ENCODE measurements around the gene THSD7A. TPM values are rescaled to one million over a fixed set of nuclear protein-coding genes. Genes with fewer than 3 reads are reported as not detected.

THSD7A gene
- total and polyA plus RNA-seq, 2 of the 8 experiments (the other 6 are each of a cell fraction or from before 2014, with no cell fraction given): 0.44 to 1.2 TPM

- H4K20me1 ChIP-seq (replicated peaks in 1 of 2; ENCODE audit: control insufficient read depth in 1 of 2, insufficient read depth in 2 of 2, low read length in 2 of 2): no peaks in the 10 kb centered on the region
- no peak overlapping the region for H3K56ac ChIP-seq (replicated peaks; ENCODE audit: insufficient read length, low read depth, low read length)
- no peaks in the 10 kb centered on the region for H3K9me3 ChIP-seq (ENCODE audit: insufficient read depth in 2 of 2, low read depth in 1 of 2, low read length in 1 of 2)
- H4K8ac ChIP-seq (ENCODE audit: extremely low read depth, insufficient read depth, low read length): no peak overlapping the region
- 87% methylated on average over 4 of the region's 4 CpGs; no CpG with 5 or more reads in 1 of the 2 experiments for WGBS, 2 experiments (ENCODE audit: extremely low coverage in 1 of 2, insufficient coverage in 1 of 2, insufficient read length in 1 of 2, insufficient replicate concordance in 2 of 2, low coverage in 1 of 2, low lambda C conversion rate in 2 of 2, missing lambda C conversion rate in 1 of 2)
- no peak overlapping the region for H3K4me3 ChIP-seq (ENCODE audit: extremely low read depth in 1 of 4, insufficient read depth in 2 of 4, low read depth in 3 of 4, low read length in 4 of 4)
- no peak overlapping the region for H3K23ac ChIP-seq (ENCODE audit: insufficient read length)
- H2BK5ac ChIP-seq (ENCODE audit: low read depth, low read length): no peak overlapping the region
- CTCF ChIA-PET (ENCODE audit: partially characterized antibody): interaction anchor here (1.6 to 1.7 kb wide), 2 partner anchors 12 to 143 kb away, joined by 3 to 4 read pairs; no protein-coding TSS in a partner anchor
- no peak overlapping the region for H3K27ac ChIP-seq (ENCODE audit: low read depth, low read length)
- H2AK5ac ChIP-seq (ENCODE audit: low read depth, low read length): no peak overlapping the region
- no peaks in the 10 kb centered on the region for H3K79me2 ChIP-seq (ENCODE audit: control insufficient read depth in 1 of 2, insufficient read depth in 2 of 2, low read length in 2 of 2)
- H3K18ac ChIP-seq (ENCODE audit: extremely low read depth, low read length): no peak overlapping the region
- H3K4me1 ChIP-seq (replicated peaks in 1 of 4; ENCODE audit: control insufficient read depth in 3 of 4, insufficient read depth in 4 of 4, low read length in 3 of 4): peaks cover 0 to 6% (median 2%) of the 10 kb centered on the region in 4 experiments; a peak in 2 of 7 replicates
- H3K36me3 ChIP-seq (ENCODE audit: control insufficient read depth in 2 of 4, insufficient read depth in 4 of 4, low read length in 3 of 4): no peaks in the 10 kb centered on the region
- H2AFZ ChIP-seq (ENCODE audit: low read length): no peak overlapping the region
- H4K91ac ChIP-seq (replicated peaks; ENCODE audit: insufficient read length, low read length): no peak overlapping the region
- H3K14ac ChIP-seq (ENCODE audit: insufficient read length): no peak overlapping the region
- no peak overlapping the region for H3K4me2 ChIP-seq (ENCODE audit: insufficient read depth in 1 of 2, low read depth in 2 of 2, low read length in 2 of 2)
- no peak overlapping the region for H2BK15ac ChIP-seq (ENCODE audit: low read length)
- DNase-seq (ENCODE audit: low read depth in 1 of 2, low spot score in 2 of 2): no peak
- no peaks in the 10 kb centered on the region for H3K79me1 ChIP-seq (ENCODE audit: low read depth, low read length)
- H3K23me2 ChIP-seq (ENCODE audit: low read depth, low read length): no peaks in the 10 kb centered on the region
- no peak overlapping the region for H3K4ac ChIP-seq (replicated peaks; ENCODE audit: insufficient read length, low read depth, low read length)
- H2BK20ac ChIP-seq (ENCODE audit: low read length): no peak overlapping the region
- H4K5ac ChIP-seq (ENCODE audit: insufficient read length, low read depth, low read length): no peak overlapping the region
- FAIRE-seq: no peak
- POLR2A ChIA-PET (ENCODE audit: partially characterized antibody): no interaction called here
- H3K27me3 ChIP-seq (replicated peaks in 1 of 4; ENCODE audit: control insufficient read depth in 3 of 4, extremely low read depth in 1 of 4, insufficient read depth in 3 of 4, low read length in 3 of 4): no peaks in the 10 kb centered on the region
- H2BK12ac ChIP-seq (ENCODE audit: low read depth, low read length): no peak overlapping the region
- no peak overlapping the region for H3K9ac ChIP-seq (replicated peaks in 1 of 4; ENCODE audit: extremely low read depth in 1 of 4, low read depth in 3 of 4, low read length in 3 of 4)
- no peak for TF ChIP-seq RBBP5 (IDR thresholded peaks at IDR 0.05; ENCODE audit: borderline replicate concordance, low read depth, low read length)
- H2BK120ac ChIP-seq (replicated peaks; ENCODE audit: low read depth, low read length): no peak overlapping the region
These were observed 129.1 kb downstream of the THSD7A start for GRCh38 chr7:11702938-11703337.

All from H1 (cell line).